LNCAP (cell line): ENCODE data around the gene SLC9A8.

Experiments used
- TF ChIP-seq, protein P1 (sequence below): fragments of 450-650 bp; IDR thresholded peaks from 2 replicates; pipeline ENCODE4 v1.5.1; 2017; ENCODE audit warnings: mild to moderate bottlenecking

Gene SLC9A8

DNA sequence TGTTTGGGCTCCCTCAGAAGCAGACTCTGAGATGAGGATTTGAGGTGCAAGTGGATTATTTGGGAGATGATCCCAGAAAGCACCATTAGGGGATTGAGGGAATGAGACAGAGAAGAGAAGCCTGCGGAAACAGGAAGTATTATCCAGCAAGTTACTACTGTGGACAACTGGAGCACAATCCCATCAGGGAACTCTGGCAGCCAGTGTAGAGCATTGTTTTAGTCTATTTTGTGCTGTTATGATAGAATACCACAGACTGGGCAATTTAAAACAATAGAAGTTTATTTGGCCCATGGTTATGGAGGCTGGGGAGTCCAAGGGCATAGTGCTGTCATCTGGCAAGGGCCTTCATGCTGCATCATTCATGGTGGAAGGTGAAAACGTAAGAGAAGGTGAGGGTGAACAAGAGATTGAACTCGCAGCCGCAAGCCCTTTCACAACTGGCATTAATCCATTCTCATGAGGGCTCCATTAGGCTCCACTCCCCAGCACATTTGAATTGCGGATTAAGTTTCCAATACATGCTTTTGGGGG is 43.5 kb upstream of the SLC9A8 start:
- TF ChIP-seq, protein P1, sequence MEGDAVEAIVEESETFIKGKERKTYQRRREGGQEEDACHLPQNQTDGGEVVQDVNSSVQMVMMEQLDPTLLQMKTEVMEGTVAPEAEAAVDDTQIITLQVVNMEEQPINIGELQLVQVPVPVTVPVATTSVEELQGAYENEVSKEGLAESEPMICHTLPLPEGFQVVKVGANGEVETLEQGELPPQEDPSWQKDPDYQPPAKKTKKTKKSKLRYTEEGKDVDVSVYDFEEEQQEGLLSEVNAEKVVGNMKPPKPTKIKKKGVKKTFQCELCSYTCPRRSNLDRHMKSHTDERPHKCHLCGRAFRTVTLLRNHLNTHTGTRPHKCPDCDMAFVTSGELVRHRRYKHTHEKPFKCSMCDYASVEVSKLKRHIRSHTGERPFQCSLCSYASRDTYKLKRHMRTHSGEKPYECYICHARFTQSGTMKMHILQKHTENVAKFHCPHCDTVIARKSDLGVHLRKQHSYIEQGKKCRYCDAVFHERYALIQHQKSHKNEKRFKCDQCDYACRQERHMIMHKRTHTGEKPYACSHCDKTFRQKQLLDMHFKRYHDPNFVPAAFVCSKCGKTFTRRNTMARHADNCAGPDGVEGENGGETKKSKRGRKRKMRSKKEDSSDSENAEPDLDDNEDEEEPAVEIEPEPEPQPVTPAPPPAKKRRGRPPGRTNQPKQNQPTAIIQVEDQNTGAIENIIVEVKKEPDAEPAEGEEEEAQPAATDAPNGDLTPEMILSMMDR = no peak

GRCh38 chr20:49770634-49771033 is 42.0 kb upstream of the SLC9A8 start:
- TF ChIP-seq, protein P1 = no peak

- TF ChIP-seq, protein P1 = no peak
Observed at GRCh38 chr20:49775229-49775693, 37.4 kb upstream of the SLC9A8 start.

DNA sequence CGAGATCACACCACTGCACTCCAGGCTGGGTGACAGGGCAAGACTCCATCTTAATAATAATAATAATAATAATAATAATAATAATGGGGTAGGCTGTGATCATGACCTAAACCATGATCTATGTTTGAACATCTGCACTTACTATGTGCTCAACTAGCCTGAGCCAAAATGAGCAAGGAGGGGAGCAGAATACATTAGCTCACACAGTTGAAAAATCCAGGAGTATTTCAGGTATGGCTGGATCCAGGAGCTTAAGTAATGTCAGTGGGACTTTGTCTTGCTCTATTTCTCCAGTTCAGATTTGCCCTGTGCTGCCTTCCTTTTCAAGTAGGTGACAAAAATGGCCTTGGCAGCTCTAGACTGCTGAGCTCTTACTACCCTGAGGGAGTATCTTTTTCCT is 32.7 kb upstream of the SLC9A8 start:
- TF ChIP-seq, protein P1 = no peak

DNA sequence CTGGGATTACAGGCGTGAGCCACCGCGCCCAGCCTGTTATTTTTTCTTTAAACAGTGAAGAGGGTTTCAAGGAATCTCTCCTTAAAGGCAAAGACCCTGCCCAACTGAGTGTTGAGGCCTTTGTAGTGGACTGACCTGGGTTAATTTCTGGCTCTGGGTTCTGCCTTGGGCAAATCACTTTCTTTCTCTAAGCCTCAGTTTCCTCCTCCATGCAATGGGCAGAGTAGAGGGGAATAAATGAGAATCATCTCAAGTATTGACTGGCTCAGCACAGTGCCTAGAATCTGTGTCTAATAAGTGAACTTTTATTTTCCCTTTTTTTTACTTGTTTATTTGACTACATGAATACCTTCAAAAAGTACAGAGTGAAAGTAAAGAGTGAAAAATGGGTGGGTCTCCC is 31.0 kb upstream of the SLC9A8 start:
- TF ChIP-seq, protein P1 = no peak

- TF ChIP-seq, protein P1 = no peak
Observed at GRCh38 chr20:49784291-49784690, 28.3 kb upstream of the SLC9A8 start.

DNA sequence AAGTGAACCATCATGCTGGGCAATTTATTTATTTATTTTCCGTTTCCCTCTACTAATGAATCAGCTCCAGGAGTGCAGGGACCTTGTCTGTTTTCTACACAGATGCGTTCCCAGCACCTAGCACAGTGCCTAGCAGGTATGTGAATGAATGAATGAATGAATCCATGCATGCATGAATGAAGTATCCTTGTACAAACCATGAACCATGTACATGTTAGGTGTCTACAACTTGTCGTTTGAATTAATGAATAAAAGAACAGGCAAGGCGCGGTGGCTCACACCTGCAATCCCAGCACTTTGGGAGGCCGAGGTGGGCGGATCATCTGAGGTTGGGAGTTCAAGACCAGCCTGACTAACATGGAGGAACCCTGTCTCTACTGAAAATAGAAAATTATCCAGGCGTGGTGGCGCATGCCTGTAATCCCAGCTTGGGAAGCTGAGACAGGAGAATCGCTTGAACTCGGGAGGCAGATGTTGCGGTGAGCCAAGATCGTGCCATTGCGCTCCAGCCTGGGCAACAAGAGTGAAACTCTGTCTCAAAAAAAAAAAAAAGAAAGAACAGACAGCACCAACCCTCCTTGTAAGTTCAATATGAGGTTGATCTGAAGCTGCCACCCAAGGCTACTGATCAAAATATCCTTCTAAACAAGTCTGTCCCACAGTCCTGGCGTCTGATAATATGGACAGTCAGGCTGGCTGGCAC is 27.3 kb upstream of the SLC9A8 start:
- TF ChIP-seq, protein P1 = no peak
